HG03521 (cell line): ENCODE data around the gene BSCL2.
"Not testable (repeated sequence)": the region's sequence is repeated elsewhere in the genome, so short reads cannot be mapped to it uniquely, and the experiment has no call there.

Source experiments
- ATAC-seq: cut with Tn5 transposase; IDR thresholded peaks from one replicate; pipeline ENCODE4 v1.9.1; 2021; ENCODE audit warnings: mild to moderate bottlenecking, moderate library complexity; ENCODE audit not compliant: unreplicated experiment

Gene BSCL2

GRCh38 chr11:62688491-62688890 is 18.7 kb downstream of the BSCL2 start:
- no peak for ATAC-seq

- no peak for ATAC-seq
Measured at GRCh38 chr11:62687508-62688396, 19.5 kb downstream of the BSCL2 start.

- no peak for ATAC-seq
Measured at GRCh38 chr11:62682518-62682917, 24.7 kb downstream of the BSCL2 start.

- no peak for ATAC-seq
Measured at GRCh38 chr11:62680825-62681240, 26.4 kb downstream of the BSCL2 start.

- ATAC-seq = peak; percentile 72
Measured at GRCh38 chr11:62678770-62679696, 28.2 kb downstream of the BSCL2 start, which contains the start of gene UBXN1. Gene UBXN1 (minus strand): TSS chr11:62679073. CDS start chr11:62678923, 150 bp downstream.

- no peak for ATAC-seq
Measured at GRCh38 chr11:62678433-62678769, 28.8 kb downstream of the BSCL2 start.

GRCh38 chr11:62677714-62678113 is 29.5 kb downstream of the BSCL2 start:
- ATAC-seq = no peak

- ATAC-seq = no peak
Measured at GRCh38 chr11:62677156-62677555, 30.1 kb downstream of the BSCL2 start.

GRCh38 chr11:62676698-62677097 is 30.5 kb downstream of the BSCL2 start:
- no peak for ATAC-seq

GRCh38 chr11:62675415-62675814 is 31.8 kb downstream of the BSCL2 start:
- not testable (repeated sequence) for ATAC-seq

- no peak for ATAC-seq
Measured at GRCh38 chr11:62673196-62673525, 34.1 kb downstream of the BSCL2 start.

GRCh38 chr11:62671608-62672389 is 35.4 kb downstream of the BSCL2 start, which contains the start of the genes LBHD1 and UQCC3:
Gene LBHD1 (minus strand): TSS chr11:62672267. CDS start chr11:62670031, 2,236 bp downstream.
Gene UQCC3 (plus strand): TSS chr11:62671673. CDS start chr11:62671746, 73 bp downstream.
- peak; percentile 38 for ATAC-seq

- peak; percentile 23 for ATAC-seq
Measured at GRCh38 chr11:62671236-62671607, 36.0 kb downstream of the BSCL2 start.

- ATAC-seq = no peak
Measured at GRCh38 chr11:62669420-62670161, 37.6 kb downstream of the BSCL2 start.

- ATAC-seq = no peak
Measured at GRCh38 chr11:62667460-62667859, 39.8 kb downstream of the BSCL2 start.

- no peak for ATAC-seq
Measured at GRCh38 chr11:62666259-62666926, 40.8 kb downstream of the BSCL2 start.

- peak; percentile 7 for ATAC-seq
Measured at GRCh38 chr11:62665599-62666258, 41.5 kb downstream of the BSCL2 start.

GRCh38 chr11:62665075-62665598 is 42.1 kb downstream of the BSCL2 start, which contains the start of the genes C11orf98 and CSKMT:
Gene C11orf98 (minus strand): TSS chr11:62665210. CDS start chr11:62665169, 41 bp downstream.
Gene CSKMT (plus strand): TSS chr11:62665312. CDS start chr11:62665880, 568 bp downstream.
- peak; percentile 73 for ATAC-seq
